LNCAP (cell line): ENCODE results near the gene SLC29A1.

Source experiments
- TF ChIP-seq, protein P1 (sequence below): fragments of 450-650 bp; IDR thresholded peaks from 2 replicates; pipeline ENCODE4 v1.5.1; 2017; ENCODE audit warnings: mild to moderate bottlenecking

Gene SLC29A1

DNA sequence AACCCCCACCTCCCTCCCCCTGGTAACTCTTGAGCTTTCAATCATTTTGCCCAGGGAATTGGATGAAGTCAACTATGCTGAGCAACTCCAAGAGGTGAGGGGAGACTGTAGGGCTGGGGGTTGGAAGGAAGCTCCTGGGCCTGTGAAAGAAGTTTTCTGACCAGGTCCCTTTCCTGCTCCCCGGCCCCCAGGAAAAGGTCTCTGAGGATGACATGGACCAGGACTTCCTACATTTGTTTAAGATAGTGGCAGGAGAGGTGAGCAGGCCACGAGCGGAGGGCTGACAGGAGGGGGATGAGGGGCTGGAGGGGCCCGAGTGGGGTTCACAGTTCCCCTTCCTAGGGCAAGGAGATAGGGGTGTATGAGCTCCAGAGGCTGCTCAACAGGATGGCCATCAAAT, 43.0 kb upstream of the SLC29A1 start:
- TF ChIP-seq, protein P1, sequence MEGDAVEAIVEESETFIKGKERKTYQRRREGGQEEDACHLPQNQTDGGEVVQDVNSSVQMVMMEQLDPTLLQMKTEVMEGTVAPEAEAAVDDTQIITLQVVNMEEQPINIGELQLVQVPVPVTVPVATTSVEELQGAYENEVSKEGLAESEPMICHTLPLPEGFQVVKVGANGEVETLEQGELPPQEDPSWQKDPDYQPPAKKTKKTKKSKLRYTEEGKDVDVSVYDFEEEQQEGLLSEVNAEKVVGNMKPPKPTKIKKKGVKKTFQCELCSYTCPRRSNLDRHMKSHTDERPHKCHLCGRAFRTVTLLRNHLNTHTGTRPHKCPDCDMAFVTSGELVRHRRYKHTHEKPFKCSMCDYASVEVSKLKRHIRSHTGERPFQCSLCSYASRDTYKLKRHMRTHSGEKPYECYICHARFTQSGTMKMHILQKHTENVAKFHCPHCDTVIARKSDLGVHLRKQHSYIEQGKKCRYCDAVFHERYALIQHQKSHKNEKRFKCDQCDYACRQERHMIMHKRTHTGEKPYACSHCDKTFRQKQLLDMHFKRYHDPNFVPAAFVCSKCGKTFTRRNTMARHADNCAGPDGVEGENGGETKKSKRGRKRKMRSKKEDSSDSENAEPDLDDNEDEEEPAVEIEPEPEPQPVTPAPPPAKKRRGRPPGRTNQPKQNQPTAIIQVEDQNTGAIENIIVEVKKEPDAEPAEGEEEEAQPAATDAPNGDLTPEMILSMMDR = no peak

DNA sequence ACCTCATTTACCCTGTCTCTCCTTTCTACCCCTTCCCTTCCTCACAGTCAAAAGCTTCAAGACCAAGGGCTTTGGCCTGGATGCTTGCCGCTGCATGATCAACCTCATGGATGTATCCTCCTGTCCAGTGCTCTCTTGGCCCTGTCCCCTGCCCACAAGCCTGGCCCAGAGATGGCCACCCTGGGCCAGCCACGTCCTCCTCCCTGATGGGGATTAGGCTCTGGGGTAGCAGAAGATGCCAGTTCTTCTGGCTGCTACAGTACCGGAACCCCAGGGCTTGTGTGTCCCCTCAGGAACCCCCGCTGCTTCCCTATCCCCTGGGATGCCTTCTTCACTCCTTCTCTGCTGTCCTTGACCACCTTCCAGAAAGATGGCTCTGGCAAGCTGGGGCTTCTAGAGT, 42.5 kb upstream of the SLC29A1 start:
- TF ChIP-seq, protein P1 = no peak

DNA sequence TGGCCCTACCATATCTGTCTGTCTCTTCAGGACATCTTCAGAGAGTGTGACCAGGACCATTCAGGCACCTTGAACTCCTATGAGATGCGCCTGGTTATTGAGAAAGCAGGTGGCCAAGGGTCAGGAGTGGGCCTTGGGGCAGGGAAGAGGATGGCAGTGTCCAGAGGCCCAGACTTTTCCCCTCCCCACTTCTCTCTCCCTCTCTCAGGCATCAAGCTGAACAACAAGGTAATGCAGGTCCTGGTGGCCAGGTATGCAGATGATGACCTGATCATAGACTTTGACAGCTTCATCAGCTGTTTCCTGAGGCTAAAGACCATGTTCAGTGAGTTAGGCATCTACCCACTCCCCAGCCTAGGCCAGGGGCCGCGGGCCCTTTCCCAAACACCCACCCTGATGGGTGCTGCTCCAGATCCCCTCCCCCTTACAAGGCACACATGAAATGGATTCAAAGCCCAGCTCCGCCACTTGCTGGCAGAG, 40.4 kb upstream of the SLC29A1 start:
- TF ChIP-seq, protein P1 = no peak

DNA sequence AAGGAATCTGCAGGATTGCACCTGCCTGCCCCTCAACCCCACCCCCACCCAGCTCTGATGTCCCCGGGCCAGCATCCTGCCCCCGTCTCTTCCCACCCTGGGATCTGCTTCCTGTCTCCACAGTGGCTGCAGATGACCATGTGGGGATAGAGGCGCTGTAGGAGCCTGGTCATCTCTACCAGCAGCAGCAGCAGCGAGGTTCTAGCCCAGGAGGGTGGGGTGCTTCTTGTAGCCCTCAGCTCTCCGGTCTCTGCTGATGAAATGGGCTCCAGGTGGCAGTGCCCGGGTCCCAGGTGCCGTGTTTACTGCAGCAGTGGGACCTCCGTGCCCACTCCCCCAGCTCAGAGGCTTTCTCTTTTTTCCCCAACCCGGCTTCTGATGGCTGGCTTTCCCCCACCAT, 39.6 kb upstream of the SLC29A1 start:
- TF ChIP-seq, protein P1 = no peak

DNA sequence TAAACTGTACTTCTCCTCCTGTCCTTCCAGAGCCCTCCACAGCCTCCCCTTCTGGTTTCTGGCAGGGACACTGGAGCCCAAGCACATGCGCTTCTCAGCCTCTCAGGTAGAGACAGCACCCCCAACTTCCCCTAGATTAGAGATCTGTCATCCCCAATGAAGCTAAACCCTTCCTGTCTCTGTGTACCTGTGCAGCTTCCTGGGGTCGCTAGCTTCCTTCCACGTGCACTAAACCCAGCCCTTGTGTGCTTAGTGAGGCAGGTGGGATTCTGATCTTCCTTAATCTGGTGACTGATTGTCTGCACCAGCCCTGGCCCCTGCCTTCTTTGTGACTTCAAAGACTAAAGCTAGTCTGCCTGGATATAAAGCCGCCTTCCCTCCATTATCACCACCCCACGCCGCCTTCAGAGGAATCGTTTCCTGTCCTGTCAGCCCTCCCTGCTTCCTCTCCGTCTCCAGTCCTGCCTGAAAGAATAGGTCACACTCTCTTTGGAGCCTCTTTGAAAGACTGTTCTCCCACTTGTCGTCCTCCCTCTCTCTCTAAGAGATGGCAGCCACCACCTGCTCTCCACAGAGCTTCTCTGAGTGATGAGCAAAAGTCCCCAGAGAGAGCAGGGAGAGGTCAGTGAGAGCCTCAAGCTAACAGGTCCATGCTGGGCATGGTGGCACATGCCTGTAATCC, 37.3 kb upstream of the SLC29A1 start:
- TF ChIP-seq, protein P1 = no peak

DNA sequence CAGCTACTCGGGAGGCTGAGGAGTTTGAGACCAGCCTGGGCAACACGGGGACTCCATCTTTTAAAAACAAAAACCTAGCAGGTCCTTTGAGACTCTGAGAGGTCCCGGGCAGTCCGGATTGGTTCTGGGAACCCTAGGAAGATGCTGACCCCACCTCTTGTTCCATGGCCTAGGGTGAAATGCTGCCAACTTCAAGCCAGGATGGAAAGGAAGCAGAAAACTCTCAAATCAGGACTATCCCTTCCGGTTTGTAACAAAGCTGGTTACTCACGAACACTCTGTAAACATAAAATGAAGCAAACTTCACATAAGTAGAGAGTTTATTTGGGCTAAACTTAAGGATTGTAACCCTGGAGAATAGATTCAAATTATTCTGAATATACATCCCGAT, 36.8 kb upstream of the SLC29A1 start:
- TF ChIP-seq, protein P1 = no peak

DNA sequence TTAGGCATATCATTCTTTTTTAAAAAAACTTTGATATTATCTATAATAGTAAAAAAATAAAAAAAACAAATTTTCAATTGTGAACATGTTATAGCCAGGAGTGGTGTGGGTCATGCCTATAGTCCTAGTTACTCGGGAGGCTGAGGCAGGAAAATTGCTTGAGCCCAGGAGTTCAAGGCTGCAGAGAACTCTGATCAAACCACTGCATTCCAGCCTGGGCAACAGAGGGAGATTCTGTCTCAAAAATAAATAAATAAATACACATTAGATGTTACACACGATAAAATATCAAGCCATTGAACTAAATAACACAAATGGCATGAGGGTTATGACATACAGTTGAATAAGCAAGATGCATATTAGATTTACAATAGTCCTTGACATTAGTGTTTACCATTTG, 34.6 kb upstream of the SLC29A1 start:
- TF ChIP-seq, protein P1 = no peak

DNA sequence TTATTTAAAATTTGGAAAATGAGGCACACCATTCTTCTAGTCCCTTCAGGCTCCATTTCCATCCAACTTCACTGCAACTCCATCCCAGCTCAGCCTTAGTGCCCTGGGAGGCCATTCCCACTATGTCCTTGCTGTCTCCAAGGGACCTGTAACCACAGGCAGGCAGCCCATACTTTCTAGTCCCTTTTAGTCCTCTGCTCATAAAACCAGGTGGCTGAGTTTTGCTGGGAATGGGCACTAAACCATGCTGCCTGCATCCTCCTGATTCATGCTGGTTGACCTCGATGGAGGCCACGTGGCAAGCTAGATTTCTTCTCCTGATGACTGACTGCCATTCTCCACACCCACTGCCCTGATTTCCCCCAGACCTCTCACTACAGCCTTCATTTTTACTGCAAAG, 34.1 kb upstream of the SLC29A1 start:
- TF ChIP-seq, protein P1 = no peak
